HFF-Myc (cell line): ENCODE data around the gene APOOL.
"Not testable (repeated sequence)": the region's sequence is repeated elsewhere in the genome, so short reads cannot be mapped to it uniquely, and the experiment has no call there.

Experiments used
- DNase-seq: peaks from one replicate; pipeline ENCODE4 v3.0.0-alpha.2; 2011; ENCODE audit warnings: low read depth; ENCODE audit errors: extremely low read depth
- H3K4me3 ChIP-seq: replicated peaks from 2 replicates; pipeline ENCODE4 v1.5.1; 2011; ENCODE audit warnings: low read depth, mild to moderate bottlenecking, control low read depth, low read length
- CTCF ChIP-seq: IDR thresholded peaks from 2 replicates; pipeline ENCODE4 v1.5.1; 2012; ENCODE audit warnings: mild to moderate bottlenecking, low read depth, low read length, control low read depth; ENCODE audit errors: missing control alignments

APOOL gene

GRCh38 chrX:85065512-85066198 lies 62.0 kb downstream of the APOOL start:
- no peak for DNase-seq
- TF ChIP-seq CTCF: no peak
- no peak overlapping the region for H3K4me3 ChIP-seq

GRCh38 chrX:85077247-85077646 lies 73.6 kb downstream of the APOOL start:
- H3K4me3 ChIP-seq, DNase-seq: not testable (repeated sequence)

- DNase-seq: no peak
- no peak overlapping the region for H3K4me3 ChIP-seq
- TF ChIP-seq CTCF: peak; percentile 59
Measured at GRCh38 chrX:85084770-85085393, 81.2 kb downstream of the APOOL start.

- TF ChIP-seq CTCF: no peak
- DNase-seq: no peak
- no peak overlapping the region for H3K4me3 ChIP-seq
Measured at GRCh38 chrX:85089321-85089840, 85.7 kb downstream of the APOOL start.

GRCh38 chrX:85107407-85107806 lies 103.7 kb downstream of the APOOL start:
- no peak for TF ChIP-seq CTCF

GRCh38 chrX:85108165-85108564 lies 104.5 kb downstream of the APOOL start:
- TF ChIP-seq CTCF: no peak
- no peak overlapping the region for H3K4me3 ChIP-seq
- no peak for DNase-seq

More at GRCh38 chrX:85107407-85107806, 103.7 kb downstream of the APOOL start:
- no peak for DNase-seq
- H3K4me3 ChIP-seq: no peak overlapping the region

GRCh38 chrX:85109235-85109634 lies 105.6 kb downstream of the APOOL start:
- DNase-seq: no peak
- peak; percentile 28 for TF ChIP-seq CTCF

More at GRCh38 chrX:85109235-85109634, 105.6 kb downstream of the APOOL start:
- H3K4me3 ChIP-seq: no peak overlapping the region
